ENCODE results near the gene GALM.

GRCh38 chr2:38691994-38692393, 26.1 kb downstream of the GALM start:
- TF ChIP-seq REST (IDR thresholded peaks at IDR 0.05) (no peak), CTCF (IDR thresholded peaks at IDR 0.05; ENCODE audit: low read depth, low read length, missing input control) (no peak), FOXA2 (IDR thresholded peaks at IDR 0.05) (no peak), RAD21 (IDR thresholded peaks at IDR 0.05) (no peak), GABPA (IDR thresholded peaks at IDR 0.05 in 1 of 2, conservative IDR thresholded peaks at IDR 0.05 in 1 of 2) (no peak), EGR1 (IDR thresholded peaks at IDR 0.05; ENCODE audit: low read depth in 2 of 2) (no peak), ATF3 (IDR thresholded peaks at IDR 0.05) (no peak), RXRA (IDR thresholded peaks at IDR 0.05) (no peak), MAX (IDR thresholded peaks at IDR 0.05) (no peak)

Measured in liver (tissue), 3 donors.